ENCODE data around the gene DCP2. TPM values are rescaled to one million over a fixed set of nuclear protein-coding genes. Genes with fewer than 3 reads are reported as not detected.
A peak's percentile ranks its signal among the peaks of the same experiment; 100 is the strongest.

Gene DCP2
- total RNA-seq, 6 experiments from 2014 or later = 16.4 to 18.4 (median 18.0) TPM

- Mint-ChIP-seq H3K9me3 (no peaks in the 10 kb centered on the region), H3K4me1 (ENCODE audit: low read depth) (peaks cover 27% of the 10 kb centered on the region), H3K36me3 (ENCODE audit: low read depth) (no peaks in the 10 kb centered on the region), H3K4me3 (no peak overlapping the region), H3K27ac (peak overlapping the region; percentile 48), H3K27me3 (ENCODE audit: insufficient read depth) (peaks cover 3% of the 10 kb centered on the region)
- peak; percentile 76 for DNase-seq
- no peak for TF ChIP-seq CTCF (IDR thresholded peaks at IDR 0.05)
Measured at GRCh38 chr5:112933651-112934365, 42.8 kb upstream of the DCP2 start.

GRCh38 chr5:112934366-112934663 is 42.3 kb upstream of the DCP2 start:
- no peaks in the 10 kb centered on the region for H3K36me3 Mint-ChIP-seq (ENCODE audit: low read depth)
- peaks cover under 1% of the 10 kb centered on the region for H3K27me3 Mint-ChIP-seq (ENCODE audit: insufficient read depth)
- TF ChIP-seq CTCF (IDR thresholded peaks at IDR 0.05) = no peak
- H3K4me3 Mint-ChIP-seq = no peak overlapping the region
- H3K9me3 Mint-ChIP-seq = no peaks in the 10 kb centered on the region
- DNase-seq = no peak
- peaks cover 27% of the 10 kb centered on the region for H3K4me1 Mint-ChIP-seq (ENCODE audit: low read depth)
- peak overlapping the region; percentile 43 for H3K27ac Mint-ChIP-seq

- no peaks in the 10 kb centered on the region; the same call in none of the 2 replicates for H3K27me3 Mint-ChIP-seq (ENCODE audit: insufficient read depth)
- no peaks in the 10 kb centered on the region for H3K36me3 Mint-ChIP-seq (ENCODE audit: low read depth)
- H3K4me1 Mint-ChIP-seq (ENCODE audit: low read depth) = peaks cover 27% of the 10 kb centered on the region
- no peaks in the 10 kb centered on the region for H3K9me3 Mint-ChIP-seq
- no peak overlapping the region for H3K27ac Mint-ChIP-seq
- TF ChIP-seq CTCF (IDR thresholded peaks at IDR 0.05) = no peak
- no peak overlapping the region for H3K4me3 Mint-ChIP-seq
- peak; percentile 14 for DNase-seq
Measured at GRCh38 chr5:112935675-112936074, 40.9 kb upstream of the DCP2 start.

- no peak for DNase-seq
- Mint-ChIP-seq H3K9me3 (no peaks in the 10 kb centered on the region), H3K36me3 (ENCODE audit: low read depth) (no peaks in the 10 kb centered on the region), H3K4me3 (no peak overlapping the region), H3K4me1 (ENCODE audit: low read depth) (peaks cover 23% of the 10 kb centered on the region), H3K27ac (no peak overlapping the region), H3K27me3 (ENCODE audit: insufficient read depth) (peaks cover 12% of the 10 kb centered on the region)
- TF ChIP-seq CTCF (IDR thresholded peaks at IDR 0.05) = no peak
Measured at GRCh38 chr5:112938286-112938685, 38.3 kb upstream of the DCP2 start.

- no peak for TF ChIP-seq CTCF (IDR thresholded peaks at IDR 0.05)
- Mint-ChIP-seq H3K4me3 (no peak overlapping the region), H3K27ac (no peak overlapping the region), H3K36me3 (ENCODE audit: low read depth) (no peaks in the 10 kb centered on the region), H3K4me1 (ENCODE audit: low read depth) (peaks cover 2% of the 10 kb centered on the region), H3K9me3 (no peaks in the 10 kb centered on the region), H3K27me3 (ENCODE audit: insufficient read depth) (peaks cover 19% of the 10 kb centered on the region)
- DNase-seq = no peak
Measured at GRCh38 chr5:112940670-112941069, 35.9 kb upstream of the DCP2 start.
